ENCODE data around the gene XIRP1. TPM values are rescaled to one million over a fixed set of nuclear protein-coding genes. Genes with fewer than 3 reads are reported as not detected.

XIRP1 gene
- total RNA-seq, 1 donor from 2014 or later = 0.14 TPM

- intact Hi-C loops (cut with micrococcal nuclease) = no loop called here
Observed at GRCh38 chr3:39146611-39147591, 45.5 kb downstream of the XIRP1 start.

- intact Hi-C loops (cut with micrococcal nuclease) = no loop called here
Observed at GRCh38 chr3:39146083-39146501, 46.3 kb downstream of the XIRP1 start.

GRCh38 chr3:39144748-39145380, 47.5 kb downstream of the XIRP1 start:
- intact Hi-C loops (cut with micrococcal nuclease) = no loop called here

GRCh38 chr3:39144095-39144747, 48.2 kb downstream of the XIRP1 start:
- intact Hi-C loops (cut with micrococcal nuclease) = no loop called here

GRCh38 chr3:39143051-39143885, 49.1 kb downstream of the XIRP1 start:
- intact Hi-C loops (cut with micrococcal nuclease) = no loop called here

- intact Hi-C loops (cut with micrococcal nuclease) = no loop called here
Observed at GRCh38 chr3:39142067-39142466, 50.3 kb downstream of the XIRP1 start.

GRCh38 chr3:39141171-39141995, 51.0 kb downstream of the XIRP1 start:
- intact Hi-C loops (cut with micrococcal nuclease) = no loop called here

GRCh38 chr3:39140341-39140971, 51.9 kb downstream of the XIRP1 start:
- intact Hi-C loops (cut with micrococcal nuclease) = no loop called here

GRCh38 chr3:39139442-39139841, 53.0 kb downstream of the XIRP1 start:
- intact Hi-C loops (cut with micrococcal nuclease) = no loop called here

GRCh38 chr3:39138804-39139415, 53.5 kb downstream of the XIRP1 start:
- intact Hi-C loops (cut with micrococcal nuclease) = no loop called here

GRCh38 chr3:39137991-39138803, 54.2 kb downstream of the XIRP1 start:
- intact Hi-C loops (cut with micrococcal nuclease) = no loop called here

- intact Hi-C loops (cut with micrococcal nuclease) = no loop called here
Observed at GRCh38 chr3:39137435-39137936, 54.9 kb downstream of the XIRP1 start.

GRCh38 chr3:39136533-39137434, 55.6 kb downstream of the XIRP1 start:
- intact Hi-C loops (cut with micrococcal nuclease) = no loop called here

GRCh38 chr3:39135170-39135805, 57.1 kb downstream of the XIRP1 start:
- intact Hi-C loops (cut with micrococcal nuclease) = no loop called here

- intact Hi-C loops (cut with micrococcal nuclease) = no loop called here
Observed at GRCh38 chr3:39134305-39134704, 58.1 kb downstream of the XIRP1 start.

GRCh38 chr3:39133822-39134221, 58.6 kb downstream of the XIRP1 start:
- intact Hi-C loops (cut with micrococcal nuclease) = no loop called here

Data from T-helper 2 cell treated with Interferon-gamma antibody and Interleukin-4, amounts not matched to agents 100 ng/mL and 5 ng/mL, for 36 hours (primary cell).